IMR-90 (cell line): ENCODE data around the gene MCTP1. TPM values are rescaled to one million over a fixed set of nuclear protein-coding genes. Genes with fewer than 3 reads are reported as not detected.

Experiments
- ATAC-seq: fragments of 200-7000 bp; cut with Tn5 transposase; 2 replicates; pipeline ENCODE4 v1.9.1; 2020; ENCODE audit warnings: low read depth, mild to moderate bottlenecking, moderate library complexity
- BruUV-seq: library from RNA; stranded (reverse); fragments of 400-500 nt; replicated peaks from 2 replicates; lab custom pipeline; 2021; lab: Mats Ljungman, UMichigan
- CTCF ChIA-PET: fragments of 300-600 bp; formaldehyde crosslinking; extraction: SDS; loops from one replicate; lab custom pipeline; 2021; ENCODE audit warnings: antibody characterized with exemption; lab: Yijun Ruan, JAX
- POLR2A ChIA-PET: fragments of 300-600 bp; sonication (Branson Sonifier 250); formaldehyde crosslinking; loops from one replicate; lab custom pipeline; 2022; ENCODE audit warnings: antibody characterized with exemption; ENCODE audit not compliant: unreplicated experiment; lab: Charles Lee
- DNase-seq: peaks from one replicate; pipeline ENCODE4 v3.0.0; 2013
- H2AFZ ChIP-seq: replicated peaks from 2 replicates; pipeline ENCODE3; 2013; ENCODE audit warnings: low read length, mild to moderate bottlenecking; ENCODE audit not compliant: poor library complexity
- H2AK5ac ChIP-seq: 2 replicates; pipeline ENCODE4 v1.6.1; 2013; ENCODE audit warnings: low read depth, low read length, inconsistent platforms
- H2AK9ac ChIP-seq: replicated peaks from 2 replicates; pipeline ENCODE3; 2013; ENCODE audit warnings: mild to moderate bottlenecking, low read depth, low read length, moderate library complexity; ENCODE audit not compliant: poor library complexity
- H2BK120ac ChIP-seq: 2 replicates; pipeline ENCODE4 v1.6.1; 2013; ENCODE audit warnings: low read depth, low read length, inconsistent platforms
- H2BK15ac ChIP-seq: 3 replicates; pipeline ENCODE4 v1.6.1; 2013; ENCODE audit warnings: low read depth, low read length, inconsistent platforms
- H2BK20ac ChIP-seq: 2 replicates; pipeline ENCODE4 v1.6.1; 2013; ENCODE audit warnings: low read depth, mild to moderate bottlenecking, inconsistent platforms, low read length, moderate library complexity
- H2BK5ac ChIP-seq: 2 replicates; pipeline ENCODE4 v1.6.1; 2013; ENCODE audit warnings: mild to moderate bottlenecking, low read depth, low read length, inconsistent platforms; ENCODE audit not compliant: poor library complexity, severe bottlenecking
- H3K14ac ChIP-seq: replicated peaks from 2 replicates; pipeline ENCODE4 v1.6.1; 2013; ENCODE audit warnings: low read depth, low read length, inconsistent platforms
- H3K18ac ChIP-seq: 2 replicates; pipeline ENCODE4 v1.6.1; 2013; ENCODE audit warnings: low read depth, low read length, control low read depth
- H3K23ac ChIP-seq: 2 replicates; pipeline ENCODE4 v1.6.1; 2013; ENCODE audit warnings: low read depth, low read length, inconsistent platforms
- H3K27ac ChIP-seq: 2 replicates; pipeline ENCODE4 v1.5.1; 2013; ENCODE audit warnings: mild to moderate bottlenecking, control low read depth, low read length; ENCODE audit not compliant: insufficient read depth
- H3K27me3 ChIP-seq: 2 replicates; pipeline ENCODE4 v1.6.1; 2013; ENCODE audit warnings: low read length; ENCODE audit not compliant: control insufficient read depth, insufficient read depth
- H3K36me3 ChIP-seq: 2 replicates; pipeline ENCODE4 v1.6.1; 2013; ENCODE audit warnings: low read length, mixed read lengths; ENCODE audit not compliant: control insufficient read depth, insufficient read depth
- H3K4ac ChIP-seq: 2 replicates; pipeline ENCODE4 v1.6.1; 2013; ENCODE audit warnings: low read depth, low read length, inconsistent platforms
- H3K4me1 ChIP-seq: 2 replicates; pipeline ENCODE4 v1.6.1; 2013; ENCODE audit warnings: low read length, mixed read lengths; ENCODE audit not compliant: control insufficient read depth, insufficient read depth
- H3K4me2 ChIP-seq: 2 replicates; pipeline ENCODE4 v1.6.1; 2013; ENCODE audit warnings: low read depth, mild to moderate bottlenecking, control low read depth, low read length, moderate library complexity
- H3K4me3 ChIP-seq: 2 replicates; pipeline ENCODE4 v1.5.1; 2013; ENCODE audit warnings: low read depth, mild to moderate bottlenecking, control low read depth, low read length, moderate library complexity; ENCODE audit not compliant: insufficient read depth
- H3K56ac ChIP-seq: 2 replicates; pipeline ENCODE4 v1.6.1; 2013; ENCODE audit warnings: low read length, inconsistent platforms; ENCODE audit not compliant: insufficient read depth; ENCODE audit errors: extremely low read depth
- H3K79me1 ChIP-seq, 2 experiments: 2 replicates each; pipeline ENCODE4 v1.6.1; 2013; ENCODE audit warnings: low read length in 2 of 2, inconsistent platforms in 1 of 2, low read depth in 1 of 2
- H3K9ac ChIP-seq: 2 replicates; pipeline ENCODE4 v1.6.1; 2013; ENCODE audit warnings: low read depth, low read length, control low read depth
- H3K9me1 ChIP-seq: 2 replicates; pipeline ENCODE4 v1.6.1; 2013; ENCODE audit warnings: low read length, inconsistent platforms; ENCODE audit not compliant: insufficient read depth
- H3K9me3 ChIP-seq: 2 replicates; pipeline ENCODE4 v1.6.1; 2013; ENCODE audit warnings: low read length; ENCODE audit not compliant: control insufficient read depth, insufficient read depth
- H4K20me1 ChIP-seq: 2 replicates; pipeline ENCODE4 v1.6.1; 2013; ENCODE audit warnings: low read length, inconsistent platforms; ENCODE audit not compliant: insufficient read depth
- H4K5ac ChIP-seq: 2 replicates; pipeline ENCODE4 v1.6.1; 2013; ENCODE audit warnings: mild to moderate bottlenecking, low read depth, low read length, control low read depth
- H4K8ac ChIP-seq, 2 experiments: 2 replicates each; pipeline ENCODE4 v1.6.1; 2013; ENCODE audit warnings: low read depth in 2 of 2, low read length in 2 of 2, control low read depth in 1 of 2, inconsistent platforms in 1 of 2
- H4K91ac ChIP-seq: 2 replicates; pipeline ENCODE4 v1.6.1; 2013; ENCODE audit warnings: low read depth, low read length, inconsistent platforms; ENCODE audit not compliant: insufficient read depth
- CEBPB ChIP-seq: IDR thresholded peaks from 2 replicates; pipeline ENCODE4 v1.6.1; 2012; ENCODE audit warnings: low read depth, low read length, improper control_type of control experiment
- CHD1 ChIP-seq: IDR thresholded peaks from 2 replicates; pipeline ENCODE4 v1.6.1; 2012; ENCODE audit warnings: low read depth, low read length, improper control_type of control experiment
- FOS ChIP-seq: fragments of 150-350 bp; IDR thresholded peaks from 2 replicates; pipeline ENCODE4 v1.6.1; 2016; ENCODE audit warnings: low read depth, low read length
- MAFK ChIP-seq: IDR thresholded peaks from 2 replicates; pipeline ENCODE4 v1.6.1; 2012; ENCODE audit warnings: low read depth, low read length, improper control_type of control experiment
- MXI1 ChIP-seq: IDR thresholded peaks from 2 replicates; pipeline ENCODE4 v1.6.1; 2012; ENCODE audit warnings: low read depth, mild to moderate bottlenecking, low read length, moderate library complexity, borderline replicate concordance
- NFE2L2 ChIP-seq: fragments of 150-350 bp; IDR thresholded peaks from 2 replicates; pipeline ENCODE4 v1.6.1; 2016; ENCODE audit warnings: low read depth, mild to moderate bottlenecking, low read length
- POLR2A ChIP-seq: IDR thresholded peaks from 2 replicates; pipeline ENCODE4 v1.6.1; 2012; ENCODE audit warnings: mild to moderate bottlenecking, low read depth, low read length
- RAD21 ChIP-seq: IDR thresholded peaks from 2 replicates; pipeline ENCODE4 v1.6.1; 2012; ENCODE audit warnings: low read length, improper control_type of control experiment
- RFX5 ChIP-seq: IDR thresholded peaks from 2 replicates; pipeline ENCODE4 v1.8.0; 2012; ENCODE audit warnings: low read depth, mild to moderate bottlenecking, low read length, moderate library complexity
- WGBS, 2 experiments: methylation state at CpG; one replicate each; pipeline versions ENCODE4 v1.1.5 to v1.1.7; 2013; ENCODE audit warnings: missing lambda C conversion rate in 2 of 2; ENCODE audit not compliant: insufficient read length in 1 of 2; ENCODE audit errors: extremely low coverage in 2 of 2; 5-methylcytosine and 5-hydroxymethylcytosine counted together
- dilution Hi-C: fragments of 300-500 bp; cut with HindIII; formaldehyde crosslinking; loops from one replicate; pipeline ENCODE4 v1.14.3; 2018; ENCODE audit warnings: low sequenced_read_pairs; ENCODE audit not compliant: unreplicated experiment
- in situ Hi-C: fragments of 300-500 bp; cut with MboI; formaldehyde crosslinking; loops from 3 replicates; pipeline ENCODE4 v1.14.3; 2019; ENCODE audit warnings: low sequenced_read_pairs, inconsistent platforms, mixed read lengths
- intact Hi-C: fragments of 100-400 bp; cut with micrococcal nuclease; formaldehyde crosslinking; loops from 2 replicates; pipeline ENCODE4 v1.10.0; 2022
- polyA plus RNA-seq, 3 experiments: library from polyadenylated mRNA; depleted of rRNA; stranded (reverse); fragments of >200 nt; gene quantifications; 2 replicates each; pipeline ENCODE4 v1.2.3, GENCODE V29; 2012; ENCODE audit warnings: low replicate concordance in 1 of 3
- total RNA-seq: library from RNA; depleted of rRNA; stranded (reverse); fragments of >200 nt; gene quantifications from 2 replicates; pipeline ENCODE4 v1.2.3, GENCODE V29; 2012
- TF ChIP-seq, protein P1 (sequence below): fragments of 150-350 bp; IDR thresholded peaks from 2 replicates; pipeline ENCODE4 v1.6.1; 2017; ENCODE audit warnings: mild to moderate bottlenecking, antibody characterized with exemption, low read length, low read depth
- TF ChIP-seq, protein P2 (sequence below): fragments of 150-350 bp; IDR thresholded peaks from 2 replicates; pipeline ENCODE4 v1.6.1; 2016; ENCODE audit warnings: low read depth, mild to moderate bottlenecking, low read length, moderate library complexity, borderline replicate concordance

Gene MCTP1
- total and polyA plus RNA-seq, 2 of the 4 experiments (the other 2 are of a cell fraction): 0.21 TPM; not detected in 1

DNA sequence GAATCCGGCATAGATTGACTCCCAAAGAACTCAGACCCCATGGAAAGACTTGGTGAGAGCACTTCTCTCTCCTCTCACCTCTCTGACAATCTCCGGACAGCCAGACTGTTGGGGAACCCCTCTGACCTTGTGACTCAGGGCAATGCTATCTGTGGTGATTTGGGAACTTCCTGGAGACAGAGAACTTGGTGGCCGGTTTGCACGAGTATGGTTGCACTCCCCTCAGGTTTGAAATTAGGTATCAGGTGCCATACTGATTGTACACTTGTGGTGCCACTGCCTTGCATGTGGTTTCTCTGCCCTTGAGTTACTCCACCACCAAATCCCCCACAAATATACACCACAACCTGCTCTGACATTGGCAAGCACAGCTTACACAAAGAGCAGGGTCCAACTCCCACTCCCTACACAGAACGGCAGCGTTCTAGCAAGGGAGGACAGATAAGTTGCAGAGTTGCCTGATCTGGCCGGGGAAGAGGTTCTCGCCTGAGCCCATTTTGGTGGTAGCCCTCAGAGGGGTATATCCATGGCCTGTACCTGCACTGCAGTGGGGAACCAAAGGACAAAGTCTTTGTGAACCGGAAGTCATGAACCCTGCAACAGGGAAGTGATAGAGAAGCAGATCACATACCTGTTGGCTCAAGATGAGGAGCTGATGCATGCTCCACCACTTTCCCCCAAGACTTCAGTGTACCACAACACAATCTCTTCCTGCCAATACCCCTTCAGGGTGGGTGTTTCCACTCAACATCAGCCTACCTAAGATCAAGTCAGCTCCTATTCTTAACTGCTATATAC is 255.1 kb downstream of the MCTP1 start:
- no peak for DNase-seq
- H2AK9ac ChIP-seq: no peak overlapping the region
- no peaks in the 10 kb centered on the region for H3K27me3 ChIP-seq
- H2BK5ac ChIP-seq: no peak overlapping the region
- no peaks in the 10 kb centered on the region for H3K79me1 ChIP-seq
- no peaks in the 10 kb centered on the region for H3K9me3 ChIP-seq
- no peak overlapping the region for H2BK15ac ChIP-seq
- no peaks in the 10 kb centered on the region for H3K36me3 ChIP-seq
- 83% methylated on average over 1 of the region's 9 CpGs; no CpG with 5 or more reads in 1 of the 2 experiments for WGBS, 2 experiments
- ATAC-seq: no peak
- H3K9me1 ChIP-seq: no peaks in the 10 kb centered on the region
- H3K18ac ChIP-seq: no peak overlapping the region
- no peak overlapping the region for H2BK120ac ChIP-seq
- no peak overlapping the region for H2AK5ac ChIP-seq
- no peak overlapping the region for H3K27ac ChIP-seq
- no peak overlapping the region for H3K14ac ChIP-seq
- no peaks in the 10 kb centered on the region for H4K20me1 ChIP-seq
- H3K4me1 ChIP-seq: no peaks in the 10 kb centered on the region
- H3K23ac ChIP-seq: no peak overlapping the region
- H3K56ac ChIP-seq: no peak overlapping the region
- no TSS peak for BruUV-seq
- dilution Hi-C loops: no loop called here
- TF ChIP-seq MXI1 (no peak), POLR2A (no peak), CEBPB (no peak), CHD1 (no peak), NFE2L2 (no peak), RAD21 (no peak), FOS (no peak), RFX5 (no peak), MAFK (no peak)
- TF ChIP-seq, protein P1, sequence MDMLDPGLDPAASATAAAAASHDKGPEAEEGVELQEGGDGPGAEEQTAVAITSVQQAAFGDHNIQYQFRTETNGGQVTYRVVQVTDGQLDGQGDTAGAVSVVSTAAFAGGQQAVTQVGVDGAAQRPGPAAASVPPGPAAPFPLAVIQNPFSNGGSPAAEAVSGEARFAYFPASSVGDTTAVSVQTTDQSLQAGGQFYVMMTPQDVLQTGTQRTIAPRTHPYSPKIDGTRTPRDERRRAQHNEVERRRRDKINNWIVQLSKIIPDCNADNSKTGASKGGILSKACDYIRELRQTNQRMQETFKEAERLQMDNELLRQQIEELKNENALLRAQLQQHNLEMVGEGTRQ: no peak
- TF ChIP-seq, protein P2, sequence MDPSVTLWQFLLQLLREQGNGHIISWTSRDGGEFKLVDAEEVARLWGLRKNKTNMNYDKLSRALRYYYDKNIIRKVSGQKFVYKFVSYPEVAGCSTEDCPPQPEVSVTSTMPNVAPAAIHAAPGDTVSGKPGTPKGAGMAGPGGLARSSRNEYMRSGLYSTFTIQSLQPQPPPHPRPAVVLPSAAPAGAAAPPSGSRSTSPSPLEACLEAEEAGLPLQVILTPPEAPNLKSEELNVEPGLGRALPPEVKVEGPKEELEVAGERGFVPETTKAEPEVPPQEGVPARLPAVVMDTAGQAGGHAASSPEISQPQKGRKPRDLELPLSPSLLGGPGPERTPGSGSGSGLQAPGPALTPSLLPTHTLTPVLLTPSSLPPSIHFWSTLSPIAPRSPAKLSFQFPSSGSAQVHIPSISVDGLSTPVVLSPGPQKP: no peak
- no peak overlapping the region for H4K8ac ChIP-seq
- no peak overlapping the region for H3K4ac ChIP-seq
- no peak overlapping the region for H4K91ac ChIP-seq
- no peak overlapping the region for H4K5ac ChIP-seq
- no peak overlapping the region for H3K4me3 ChIP-seq
- in situ Hi-C loops: no loop called here
- no peak overlapping the region for H3K4me2 ChIP-seq
- POLR2A ChIA-PET: interaction anchor here (0.5 kb wide), 1 partner anchor 87 kb away, joined by 4 read pairs; no protein-coding TSS in a partner anchor
- no peak overlapping the region for H3K9ac ChIP-seq
- no peak overlapping the region for H2AFZ ChIP-seq
- CTCF ChIA-PET: interaction anchor here (1.0 kb wide), 1 partner anchor 14 kb away, joined by 3 read pairs; no protein-coding TSS in a partner anchor
- intact Hi-C loops: no loop called here
- H2BK20ac ChIP-seq: no peak overlapping the region
